Naive thymus-derived CD8-positive, alpha-beta T cell (primary cell): ENCODE results near the gene NR5A2. TPM values are rescaled to one million over a fixed set of nuclear protein-coding genes. Genes with fewer than 3 reads are reported as not detected.
A peak's percentile ranks its signal among the peaks of the same experiment; 100 is the strongest.

Experiments
- ATAC-seq, 2 donors: fragments of 150-1000 bp; cut with Tn5 transposase in 1 of 2; sonication (Bioruptor Pico), chemical (Tn5 transposase) in 1 of 2; 1 replicate in 1 of 2; 2 replicates in 1 of 2; pipeline ENCODE4 v1.10.0; 2021; ENCODE audit warnings: mild to moderate bottlenecking in 2 of 2, moderate library complexity in 2 of 2
- POLR2A ChIA-PET: fragments of 350-600 bp; sonication (Branson Sonifier 250); formaldehyde crosslinking; loops from one replicate; lab custom pipeline; 2021; ENCODE audit warnings: antibody characterized with exemption; lab: Charles Lee
- DNase-seq, 10 donors: peaks; one replicate each; pipeline versions ENCODE4 v3.0.0 to v3.0.0-alpha.2; 2020 to 2022
- H3K27ac Mint-ChIP-seq, 10 donors: one replicate each; pipeline ENCODE4 v1.8.0; 2020 to 2022; ENCODE audit warnings: mild to moderate bottlenecking in 10 of 10, mixed read lengths in 10 of 10, moderate library complexity in 4 of 10, inconsistent platforms in 1 of 10
- H3K27me3 Mint-ChIP-seq, 5 donors: one replicate each; pipeline ENCODE4 v1.8.0; 2021 to 2022; ENCODE audit warnings: mixed read lengths in 5 of 5
- H3K36me3 Mint-ChIP-seq, 3 donors: one replicate each; pipeline ENCODE4 v1.8.0; 2020 to 2022; ENCODE audit warnings: mixed read lengths in 3 of 3, mild to moderate bottlenecking in 2 of 3, inconsistent platforms in 1 of 3
- H3K4me1 Mint-ChIP-seq, 4 donors: one replicate each; pipeline ENCODE4 v1.8.0; 2021 to 2022; ENCODE audit warnings: mixed read lengths in 4 of 4
- H3K4me3 Mint-ChIP-seq, 10 donors: one replicate each; pipeline ENCODE4 v1.8.0; 2020 to 2022; ENCODE audit warnings: mild to moderate bottlenecking in 10 of 10, mixed read lengths in 10 of 10, moderate library complexity in 6 of 10, inconsistent platforms in 1 of 10
- H3K9me3 Mint-ChIP-seq, 9 donors: one replicate each; pipeline ENCODE4 v1.8.0; 2020 to 2022; ENCODE audit warnings: mixed read lengths in 9 of 9, mild to moderate bottlenecking in 3 of 9, inconsistent platforms in 1 of 9, moderate library complexity in 1 of 9
- polyA plus RNA-seq, 3 donors: library from polyadenylated mRNA; unstranded; fragments of 300-500 nt; fragmentation: Illumina TruSeq; gene quantifications; one replicate each; pipeline ENCODE4 v1.2.3, GENCODE V29; 2021
- total RNA-seq, 8 experiments: library from RNA in 2 of 8; stranded (reverse) in 2 of 8; gene quantifications; one replicate each; pipeline ENCODE4 v1.2.3 and lab custom pipeline; 2021 to 2026

The NR5A2 gene
- total and polyA plus RNA-seq, 5 experiments from 2014 or later, result not detected

- Mint-ChIP-seq H3K4me3 (peak overlapping the region in 6 of 10 donors; percentile 19 to 56 (median 31)), H3K27ac (no peak overlapping the region), H3K4me1 (peaks cover 15 to 44% (median 40%) of the 10 kb centered on the region in 4 donors), H3K36me3 (peaks cover 0 to 3% (median 0%) of the 10 kb centered on the region in 3 donors), H3K9me3 (peaks cover 0 to 2% (median 0%) of the 10 kb centered on the region in 9 donors), H3K27me3 (peaks cover 7 to 49% (median 34%) of the 10 kb centered on the region in 5 donors)
- POLR2A ChIA-PET, result no interaction called here
- DNase-seq (no peak), ATAC-seq (no peak)
Measured at GRCh38 chr1:200037904-200038303, 10.4 kb downstream of the NR5A2 start.

- POLR2A ChIA-PET, result no interaction called here
- Mint-ChIP-seq H3K4me1 (peaks cover 17 to 49% (median 45%) of the 10 kb centered on the region in 4 donors), H3K36me3 (peaks cover 0 to 5% (median 0%) of the 10 kb centered on the region in 3 donors), H3K27ac (peak overlapping the region in 2 of 10 donors; percentile 7 to 54), H3K9me3 (peaks cover 0 to 2% (median 0%) of the 10 kb centered on the region in 9 donors), H3K27me3 (peaks cover 12 to 55% (median 39%) of the 10 kb centered on the region in 5 donors), H3K4me3 (peak overlapping the region in 7 of 10 donors; percentile 16 to 73 (median 30))
- DNase-seq (no peak), ATAC-seq (no peak)
Measured at GRCh38 chr1:200038325-200038980, 10.9 kb downstream of the NR5A2 start.

GRCh38 chr1:200038981-200039848 is 11.7 kb downstream of the NR5A2 start:
- Mint-ChIP-seq H3K27ac (no peak overlapping the region), H3K27me3 (peaks cover 19 to 59% (median 43%) of the 10 kb centered on the region in 5 donors), H3K9me3 (peaks cover 0 to 2% (median 0%) of the 10 kb centered on the region in 9 donors), H3K4me3 (peak overlapping the region; percentile 29 to 85 (median 76)), H3K36me3 (peaks cover 0 to 5% (median 0%) of the 10 kb centered on the region in 3 donors), H3K4me1 (peaks cover 17 to 52% (median 46%) of the 10 kb centered on the region in 4 donors)
- ATAC-seq (peak; percentile 40 to 69), DNase-seq (peak in 1 of 10 donors; percentile 19)
- POLR2A ChIA-PET, result no interaction called here

- POLR2A ChIA-PET, result no interaction called here
- Mint-ChIP-seq H3K4me3 (peak overlapping the region in 8 of 10 donors; percentile 39 to 72 (median 62)), H3K27me3 (peaks cover 23 to 62% (median 46%) of the 10 kb centered on the region in 5 donors), H3K36me3 (peaks cover 0 to 5% (median 0%) of the 10 kb centered on the region in 3 donors), H3K27ac (no peak overlapping the region), H3K4me1 (peaks cover 17 to 52% (median 46%) of the 10 kb centered on the region in 4 donors), H3K9me3 (peaks cover 0 to 2% (median 0%) of the 10 kb centered on the region in 9 donors)
- DNase-seq, result no peak
- ATAC-seq, result no peak
Measured at GRCh38 chr1:200039849-200040474, 12.5 kb downstream of the NR5A2 start.

GRCh38 chr1:200040481-200041138 is 13.1 kb downstream of the NR5A2 start:
- Mint-ChIP-seq H3K9me3 (peaks cover 0 to 2% (median 0%) of the 10 kb centered on the region in 9 donors), H3K36me3 (peaks cover 0 to 5% (median 0%) of the 10 kb centered on the region in 3 donors), H3K27me3 (peaks cover 29 to 67% (median 52%) of the 10 kb centered on the region in 5 donors), H3K4me3 (peak overlapping the region in 7 of 10 donors; percentile 12 to 72 (median 39)), H3K4me1 (peaks cover 16 to 52% (median 44%) of the 10 kb centered on the region in 4 donors), H3K27ac (no peak overlapping the region)
- POLR2A ChIA-PET, result no interaction called here
- DNase-seq (no peak), ATAC-seq (no peak)

GRCh38 chr1:200041337-200042118 is 14.0 kb downstream of the NR5A2 start:
- Mint-ChIP-seq H3K9me3 (peaks cover 0 to 2% (median 0%) of the 10 kb centered on the region in 9 donors), H3K27ac (no peak overlapping the region), H3K4me3 (peak overlapping the region in 4 of 10 donors; percentile 6 to 75 (median 38)), H3K4me1 (peaks cover 11 to 52% (median 40%) of the 10 kb centered on the region in 4 donors), H3K27me3 (peaks cover 33 to 66% (median 53%) of the 10 kb centered on the region in 5 donors), H3K36me3 (peaks cover 0 to 5% (median 0%) of the 10 kb centered on the region in 3 donors)
- ATAC-seq, result no peak
- DNase-seq, result no peak
- POLR2A ChIA-PET, result no interaction called here

GRCh38 chr1:200042119-200042551 is 14.6 kb downstream of the NR5A2 start:
- DNase-seq, result no peak
- POLR2A ChIA-PET, result no interaction called here
- peak overlapping the region in 8 of 10 donors; percentile 10 to 75 (median 40) for H3K4me3 Mint-ChIP-seq
- peaks cover 11 to 46% (median 39%) of the 10 kb centered on the region in 4 donors for H3K4me1 Mint-ChIP-seq
- peaks cover 33 to 63% (median 50%) of the 10 kb centered on the region in 5 donors for H3K27me3 Mint-ChIP-seq
- peaks cover 0 to 2% (median 0%) of the 10 kb centered on the region in 9 donors for H3K9me3 Mint-ChIP-seq
- H3K27ac Mint-ChIP-seq, result no peak overlapping the region
- H3K36me3 Mint-ChIP-seq, result peaks cover 0 to 5% (median 0%) of the 10 kb centered on the region in 3 donors
- no peak for ATAC-seq

- no peak for ATAC-seq
- peaks cover 0 to 5% (median 0%) of the 10 kb centered on the region in 3 donors for H3K36me3 Mint-ChIP-seq
Measured at GRCh38 chr1:200042552-200043335, 15.2 kb downstream of the NR5A2 start.

GRCh38 chr1:200043336-200043668 is 15.8 kb downstream of the NR5A2 start:
- peak overlapping the region in 8 of 10 donors; percentile 55 to 89 (median 78) for H3K4me3 Mint-ChIP-seq
- ATAC-seq, result no peak
- H3K27me3 Mint-ChIP-seq, result peaks cover 33 to 59% (median 41%) of the 10 kb centered on the region in 5 donors
- peaks cover 0 to 2% (median 0%) of the 10 kb centered on the region in 9 donors for H3K9me3 Mint-ChIP-seq
- DNase-seq, result no peak
- peaks cover 0 to 5% (median 0%) of the 10 kb centered on the region in 3 donors for H3K36me3 Mint-ChIP-seq
- no peak overlapping the region for H3K27ac Mint-ChIP-seq
- peaks cover 11 to 36% (median 35%) of the 10 kb centered on the region in 4 donors for H3K4me1 Mint-ChIP-seq
- POLR2A ChIA-PET, result no interaction called here

More at GRCh38 chr1:200042552-200043335, 15.2 kb downstream of the NR5A2 start:
- peaks cover 0 to 2% (median 0%) of the 10 kb centered on the region in 9 donors for H3K9me3 Mint-ChIP-seq
- H3K4me3 Mint-ChIP-seq, result peak overlapping the region; percentile 54 to 89 (median 76)
- POLR2A ChIA-PET, result no interaction called here
- no peak for DNase-seq
- H3K27ac Mint-ChIP-seq, result peak overlapping the region in 1 of 10 donors; percentile 8
- peaks cover 11 to 40% (median 38%) of the 10 kb centered on the region in 4 donors for H3K4me1 Mint-ChIP-seq
- H3K27me3 Mint-ChIP-seq, result peaks cover 33 to 59% (median 44%) of the 10 kb centered on the region in 5 donors

GRCh38 chr1:200046115-200046514 is 18.6 kb downstream of the NR5A2 start:
- POLR2A ChIA-PET, result no interaction called here
- no peak for DNase-seq
- Mint-ChIP-seq H3K27ac (no peak overlapping the region), H3K4me3 (no peak overlapping the region), H3K27me3 (peaks cover 28 to 54% (median 36%) of the 10 kb centered on the region in 5 donors), H3K9me3 (no peaks in the 10 kb centered on the region), H3K36me3 (peaks cover 0 to 5% (median 0%) of the 10 kb centered on the region in 3 donors), H3K4me1 (peaks cover 5 to 24% (median 14%) of the 10 kb centered on the region in 4 donors)
- no peak for ATAC-seq
